Ovary (tissue), 3 donors: Measurements from ENCODE around the gene TMEM164.

Experiments used
- CTCF ChIP-seq, 3 donors: fragments of 450-650 bp in 2 of 3; fragments of 200-600 bp in 1 of 3; IDR thresholded peaks; one replicate each; pipeline versions ENCODE4 v1.5.1 to v1.8.0; 2016 to 2022; ENCODE audit warnings: antibody characterized with exemption in 3 of 3, mild to moderate bottlenecking in 1 of 3
- EP300 ChIP-seq: sonication (generic); formaldehyde crosslinking; IDR thresholded peaks from one replicate; pipeline ENCODE4 v1.6.1; 2017; ENCODE audit warnings: antibody characterized with exemption
- POLR2A ChIP-seq: fragments of 450-650 bp; IDR thresholded peaks from one replicate; pipeline ENCODE4 v1.6.1; 2017; ENCODE audit warnings: antibody characterized with exemption, mild to moderate bottlenecking, moderate library complexity
- donor health status: DM: no; HTN: no; CAD: no.

- TF ChIP-seq CTCF (IDR thresholded peaks at IDR 0.05) (no peak), POLR2A (no peak), EP300 (no peak)
Observed at GRCh38 chrX:110004215-110004614, 1.3 kb downstream of the TMEM164 start.
